H1 (cell line): ENCODE data around the gene ATG5. TPM values are rescaled to one million over a fixed set of nuclear protein-coding genes. Genes with fewer than 3 reads are reported as not detected.

Source experiments
- ATF2 ChIP-seq: IDR thresholded peaks from 2 replicates; pipeline ENCODE4 v1.6.1; 2012; ENCODE audit warnings: low read length, inconsistent platforms
- BACH1 ChIP-seq: IDR thresholded peaks from 2 replicates; pipeline ENCODE4 v1.6.1; 2012; ENCODE audit warnings: low read length, improper control_type of control experiment
- CBX8 ChIP-seq: fragments of 300-800, 300-1000 bp; sonication (generic); IDR thresholded peaks from 2 replicates; pipeline ENCODE4 v1.7.1; 2016; ENCODE audit warnings: low read depth, low read length, borderline replicate concordance
- CHD7 ChIP-seq: fragments of 300-600 bp; sonication (generic); IDR thresholded peaks from 2 replicates; pipeline ENCODE4 v1.7.1; 2012; ENCODE audit warnings: low read length, moderate library complexity, mild to moderate bottlenecking, inconsistent platforms; ENCODE audit not compliant: insufficient replicate concordance
- HDAC6 ChIP-seq: IDR thresholded peaks from one replicate; pipeline ENCODE4 v1.7.1; 2012; ENCODE audit warnings: low read depth, mild to moderate bottlenecking, inconsistent platforms, low read length, moderate library complexity
- SIN3A ChIP-seq, 2 experiments: IDR thresholded peaks in 1 of 2; conservative IDR thresholded peaks in 1 of 2; 2 replicates each; pipeline ENCODE4 v1.6.1; 2011 to 2012; ENCODE audit warnings: low read length in 2 of 2, improper control_type of control experiment in 1 of 2, low read depth in 1 of 2, mild to moderate bottlenecking in 1 of 2
- SP1 ChIP-seq: IDR thresholded peaks from 2 replicates; pipeline ENCODE4 v1.6.1; 2011; ENCODE audit warnings: low read depth, low read length
- TAF1 ChIP-seq: IDR thresholded peaks from 2 replicates; pipeline ENCODE4 v1.6.1; 2011; ENCODE audit warnings: mild to moderate bottlenecking, low read depth, low read length
- polyA plus RNA-seq, 7 experiments: library from polyadenylated mRNA; depleted of rRNA in 3 of 7; stranded (reverse) in 5 of 7; unstranded in 2 of 7; fragments of >200 nt in 5 of 7; fragments of 200-250 nt in 2 of 7; gene quantifications; 1 replicate in 5 of 7; 2 replicates in 1 of 7; 4 replicates in 1 of 7; pipeline versions ENCODE4 v1.2.1 to v1.2.3, GENCODE V29; 2011 to 2013; ENCODE audit warnings: missing spikeins in 2 of 7, mixed read lengths in 2 of 7
- total RNA-seq: library from RNA; stranded (reverse); fragmentation: NEBNext Ultra II Directional; extraction: Animal tissue kit (Norgen Biotek cat#: 25700); gene quantifications from 2 replicates; pipeline ENCODE4 v1.2.1, GENCODE V29; 2021
- TF ChIP-seq, protein P1 (sequence below): IDR thresholded peaks from 2 replicates; pipeline ENCODE4 v1.6.1; 2011; ENCODE audit warnings: low read depth, mild to moderate bottlenecking, low read length; ENCODE audit not compliant: insufficient read depth

ATG5 gene
- total and polyA plus RNA-seq, 2 of the 8 experiments (the other 6 are each of a cell fraction or from before 2014, with no cell fraction given): 18.2 to 39.0 TPM

- no peak for TF ChIP-seq CHD7
- TF ChIP-seq, protein P1, sequence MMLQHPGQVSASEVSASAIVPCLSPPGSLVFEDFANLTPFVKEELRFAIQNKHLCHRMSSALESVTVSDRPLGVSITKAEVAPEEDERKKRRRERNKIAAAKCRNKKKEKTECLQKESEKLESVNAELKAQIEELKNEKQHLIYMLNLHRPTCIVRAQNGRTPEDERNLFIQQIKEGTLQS: no peak
- no peak for TF ChIP-seq HDAC6
- no peak for TF ChIP-seq ATF2
- TF ChIP-seq CBX8: no peak
- no peak for TF ChIP-seq BACH1
- no peak for TF ChIP-seq TAF1
- TF ChIP-seq SP1: no peak
- TF ChIP-seq SIN3A (conservative IDR thresholded peaks at IDR 0.05 in 1 of 2, IDR thresholded peaks at IDR 0.05 in 1 of 2; ENCODE audit: low read depth in 1 of 2, low read length in 2 of 2): no peak
These were observed 38.8 kb downstream of the ATG5 start (continued) for GRCh38 chr6:106286746-106287145.
